C4-2B (cell line): ENCODE data around the gene THAP5.

Experiments used
- ZFX ChIP-seq: fragments of 450-650 bp; IDR thresholded peaks from 2 replicates; pipeline ENCODE4 v1.6.1; 2017
- TF ChIP-seq, protein P1 (sequence below): fragments of 450-650 bp; conservative IDR thresholded peaks from 2 replicates; pipeline ENCODE4 v1.5.1; 2017; ENCODE audit warnings: mild to moderate bottlenecking

DNA sequence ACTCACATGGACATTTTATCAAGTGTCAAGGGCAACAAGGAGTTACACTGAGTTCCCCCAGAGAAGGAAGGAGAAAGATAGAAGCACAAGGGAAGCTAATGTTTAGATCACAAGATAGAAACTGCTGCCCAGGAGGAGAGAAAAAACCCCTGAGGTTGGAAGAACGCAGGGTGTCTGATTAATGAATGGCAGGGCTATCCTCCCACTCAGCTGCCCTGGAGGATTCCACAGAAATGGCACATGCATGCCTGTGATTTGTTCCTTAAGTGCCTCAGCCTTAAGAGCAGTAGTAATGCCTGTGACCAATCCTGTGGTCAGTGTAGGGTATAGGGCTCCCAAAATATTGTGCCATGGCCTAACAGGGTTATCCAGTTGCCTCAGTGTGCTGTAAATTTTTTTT, 20.4 kb upstream of the THAP5 start:
- TF ChIP-seq, protein P1, sequence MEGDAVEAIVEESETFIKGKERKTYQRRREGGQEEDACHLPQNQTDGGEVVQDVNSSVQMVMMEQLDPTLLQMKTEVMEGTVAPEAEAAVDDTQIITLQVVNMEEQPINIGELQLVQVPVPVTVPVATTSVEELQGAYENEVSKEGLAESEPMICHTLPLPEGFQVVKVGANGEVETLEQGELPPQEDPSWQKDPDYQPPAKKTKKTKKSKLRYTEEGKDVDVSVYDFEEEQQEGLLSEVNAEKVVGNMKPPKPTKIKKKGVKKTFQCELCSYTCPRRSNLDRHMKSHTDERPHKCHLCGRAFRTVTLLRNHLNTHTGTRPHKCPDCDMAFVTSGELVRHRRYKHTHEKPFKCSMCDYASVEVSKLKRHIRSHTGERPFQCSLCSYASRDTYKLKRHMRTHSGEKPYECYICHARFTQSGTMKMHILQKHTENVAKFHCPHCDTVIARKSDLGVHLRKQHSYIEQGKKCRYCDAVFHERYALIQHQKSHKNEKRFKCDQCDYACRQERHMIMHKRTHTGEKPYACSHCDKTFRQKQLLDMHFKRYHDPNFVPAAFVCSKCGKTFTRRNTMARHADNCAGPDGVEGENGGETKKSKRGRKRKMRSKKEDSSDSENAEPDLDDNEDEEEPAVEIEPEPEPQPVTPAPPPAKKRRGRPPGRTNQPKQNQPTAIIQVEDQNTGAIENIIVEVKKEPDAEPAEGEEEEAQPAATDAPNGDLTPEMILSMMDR, result no peak
- TF ChIP-seq ZFX, result no peak
